DND-41 (cell line): Measurements from ENCODE around the gene GYG2.
A peak's percentile ranks its signal among the peaks of the same experiment; 100 is the strongest.

Experiments used
- CTCF ChIP-seq: IDR thresholded peaks from 2 replicates; pipeline ENCODE4 v1.5.1; 2012; ENCODE audit warnings: borderline replicate concordance, low read length, moderate library complexity, mild to moderate bottlenecking; ENCODE audit not compliant: poor library complexity, severe bottlenecking; ENCODE audit errors: extremely low read depth
- EZH2 ChIP-seq: IDR thresholded peaks from 3 replicates; pipeline ENCODE4 v1.6.1; 2012; ENCODE audit warnings: borderline replicate concordance, low read depth, mild to moderate bottlenecking, moderate library complexity, low read length, inconsistent platforms; ENCODE audit not compliant: severe bottlenecking

- TF ChIP-seq CTCF (peak; percentile 44), EZH2 (no peak)
Measured at GRCh38 chrX:2875798-2876399, 47.2 kb downstream of the GYG2 start.
